GM19455 (cell line): ENCODE data around the gene FARP2.
"Not testable (repeated sequence)": the region's sequence is repeated elsewhere in the genome, so short reads cannot be mapped to it uniquely, and the experiment has no call there.

Experiments used
- ATAC-seq: cut with Tn5 transposase; IDR thresholded peaks from one replicate; pipeline ENCODE4 v1.9.1; 2021; ENCODE audit not compliant: unreplicated experiment

FARP2 gene

GRCh38 chr2:241519669-241520068 is 163.6 kb downstream of the FARP2 start:
- no peak for ATAC-seq

GRCh38 chr2:241522477-241522876 is 166.4 kb downstream of the FARP2 start:
- no peak for ATAC-seq

GRCh38 chr2:241525818-241526780 is 170.0 kb downstream of the FARP2 start:
- ATAC-seq, result not testable (repeated sequence)

GRCh38 chr2:241530571-241530970 is 174.5 kb downstream of the FARP2 start:
- no peak for ATAC-seq

GRCh38 chr2:241531161-241531722 is 175.2 kb downstream of the FARP2 start:
- ATAC-seq, result no peak

GRCh38 chr2:241532168-241532567 is 176.1 kb downstream of the FARP2 start:
- ATAC-seq, result no peak

GRCh38 chr2:241532733-241533601 is 176.9 kb downstream of the FARP2 start:
- no peak for ATAC-seq

GRCh38 chr2:241534293-241534692 is 178.2 kb downstream of the FARP2 start:
- no peak for ATAC-seq

GRCh38 chr2:241534701-241535375 is 178.8 kb downstream of the FARP2 start:
- no peak for ATAC-seq

- ATAC-seq, result no peak
Measured at GRCh38 chr2:241535871-241536655, 180.0 kb downstream of the FARP2 start.

- ATAC-seq, result no peak
Measured at GRCh38 chr2:241538838-241539615, 182.9 kb downstream of the FARP2 start.

GRCh38 chr2:241539616-241540374 is 183.7 kb downstream of the FARP2 start:
- ATAC-seq, result no peak

- no peak for ATAC-seq
Measured at GRCh38 chr2:241540401-241540770, 184.3 kb downstream of the FARP2 start.

GRCh38 chr2:241540771-241541561 is 184.9 kb downstream of the FARP2 start:
- ATAC-seq, result no peak

- no peak for ATAC-seq
Measured at GRCh38 chr2:241541564-241542277, 185.6 kb downstream of the FARP2 start.

GRCh38 chr2:241542278-241542605 is 186.2 kb downstream of the FARP2 start:
- no peak for ATAC-seq
